Measurements from ENCODE around the gene ARMS2. TPM values are rescaled to one million over a fixed set of nuclear protein-coding genes. Genes with fewer than 3 reads are reported as not detected.

Gene ARMS2
- total and polyA plus RNA-seq, 2 of the 13 experiments (the other 11 are each of a cell fraction or from before 2014, with no cell fraction given): not detected

DNA sequence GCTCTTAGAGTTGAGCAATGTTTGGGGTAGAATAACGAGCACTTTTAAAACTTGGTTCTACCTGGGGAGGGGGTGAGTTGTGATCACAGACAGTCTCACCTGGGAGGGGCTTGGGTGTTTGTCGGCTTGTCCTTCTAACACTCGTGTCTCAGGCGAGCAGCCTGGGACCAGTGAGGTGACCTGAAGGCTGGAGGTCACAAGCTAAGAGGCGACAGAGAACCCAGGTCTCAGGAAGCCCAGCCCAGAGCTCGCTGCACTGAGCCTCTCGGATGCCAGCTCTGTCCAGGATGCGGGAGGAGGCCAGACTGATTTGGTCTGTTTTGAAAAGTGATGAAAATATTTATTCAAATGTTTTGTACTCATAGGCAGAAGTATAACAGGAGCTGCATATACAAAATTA is 18.7 kb downstream of the ARMS2 start:
- H2AFZ ChIP-seq (ENCODE audit: low read length): no peak overlapping the region
- no peaks in the 10 kb centered on the region for H3K36me3 ChIP-seq (replicated peaks in 1 of 2; ENCODE audit: control insufficient read depth in 1 of 2, insufficient read depth in 2 of 2, low read length in 2 of 2)
- BruUV-seq (replicated peaks): no TSS peak
- H3K9ac ChIP-seq (ENCODE audit: insufficient read depth, low read depth, low read length): no peak overlapping the region
- DNase-seq (ENCODE audit: low spot score) (no peak), FAIRE-seq (no peak), ATAC-seq (no peak)
- H3K79me2 ChIP-seq (ENCODE audit: insufficient read depth, low read length): no peaks in the 10 kb centered on the region
- no peak overlapping the region for H3K4me3 ChIP-seq (replicated peaks in 1 of 3; ENCODE audit: insufficient read depth in 1 of 3, low read depth in 2 of 3, low read length in 3 of 3)
- 9% methylated on average over 8 of the region's 8 CpGs for WGBS (ENCODE audit: low lambda C conversion rate)
- no peaks in the 10 kb centered on the region for H3K9me3 ChIP-seq (ENCODE audit: low read length)
- no peaks in the 10 kb centered on the region for H4K20me1 ChIP-seq (ENCODE audit: insufficient read depth, low read length)
- intact Hi-C loops (cut with micrococcal nuclease; ENCODE audit: unreplicated experiment) (no loop called here), in situ Hi-C loops (cut with HindIII; ENCODE audit: extremely low pct_ligation_motif_present, low pct_unique_long_range_greater_than_20kb) (no loop called here)
- POLR2A ChIA-PET: no interaction called here
- H3K27ac ChIP-seq (ENCODE audit: extremely low read length, insufficient read depth, low read length): no peak overlapping the region
- no peak overlapping the region for H3K4me2 ChIP-seq (ENCODE audit: low read depth, low read length)
- CTCF ChIA-PET (ENCODE audit: low intra/inter-chr PET ratio, low total read pairs): no interaction called here
- H3K4me1 ChIP-seq (ENCODE audit: insufficient read depth, low read length): 0 out of 2 replicates have a peak, but pooled peaks cover 8% of the 10 kb centered on the region
- TF ChIP-seq KLF9 (CRISPR knock-in tag; IDR thresholded peaks at IDR 0.05; ENCODE audit: low read depth): no peak
- TF ChIP-seq, protein P1, sequence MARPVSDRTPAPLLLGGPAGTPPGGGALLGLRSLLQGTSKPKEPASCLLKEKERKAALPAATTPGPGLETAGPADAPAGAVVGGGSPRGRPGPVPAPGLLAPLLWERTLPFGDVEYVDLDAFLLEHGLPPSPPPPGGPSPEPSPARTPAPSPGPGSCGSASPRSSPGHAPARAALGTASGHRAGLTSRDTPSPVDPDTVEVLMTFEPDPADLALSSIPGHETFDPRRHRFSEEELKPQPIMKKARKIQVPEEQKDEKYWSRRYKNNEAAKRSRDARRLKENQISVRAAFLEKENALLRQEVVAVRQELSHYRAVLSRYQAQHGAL (CRISPR knock-in tag; IDR thresholded peaks at IDR 0.05; ENCODE audit: not compliant biosample characterization): no peak
- TF ChIP-seq ZFP36L2 (CRISPR knock-in tag; IDR thresholded peaks at IDR 0.05): no peak
- TF ChIP-seq MTA3 (CRISPR knock-in tag; IDR thresholded peaks at IDR 0.05): no peak
- TF ChIP-seq, protein P2, sequence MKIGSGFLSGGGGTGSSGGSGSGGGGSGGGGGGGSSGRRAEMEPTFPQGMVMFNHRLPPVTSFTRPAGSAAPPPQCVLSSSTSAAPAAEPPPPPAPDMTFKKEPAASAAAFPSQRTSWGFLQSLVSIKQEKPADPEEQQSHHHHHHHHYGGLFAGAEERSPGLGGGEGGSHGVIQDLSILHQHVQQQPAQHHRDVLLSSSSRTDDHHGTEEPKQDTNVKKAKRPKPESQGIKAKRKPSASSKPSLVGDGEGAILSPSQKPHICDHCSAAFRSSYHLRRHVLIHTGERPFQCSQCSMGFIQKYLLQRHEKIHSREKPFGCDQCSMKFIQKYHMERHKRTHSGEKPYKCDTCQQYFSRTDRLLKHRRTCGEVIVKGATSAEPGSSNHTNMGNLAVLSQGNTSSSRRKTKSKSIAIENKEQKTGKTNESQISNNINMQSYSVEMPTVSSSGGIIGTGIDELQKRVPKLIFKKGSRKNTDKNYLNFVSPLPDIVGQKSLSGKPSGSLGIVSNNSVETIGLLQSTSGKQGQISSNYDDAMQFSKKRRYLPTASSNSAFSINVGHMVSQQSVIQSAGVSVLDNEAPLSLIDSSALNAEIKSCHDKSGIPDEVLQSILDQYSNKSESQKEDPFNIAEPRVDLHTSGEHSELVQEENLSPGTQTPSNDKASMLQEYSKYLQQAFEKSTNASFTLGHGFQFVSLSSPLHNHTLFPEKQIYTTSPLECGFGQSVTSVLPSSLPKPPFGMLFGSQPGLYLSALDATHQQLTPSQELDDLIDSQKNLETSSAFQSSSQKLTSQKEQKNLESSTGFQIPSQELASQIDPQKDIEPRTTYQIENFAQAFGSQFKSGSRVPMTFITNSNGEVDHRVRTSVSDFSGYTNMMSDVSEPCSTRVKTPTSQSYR (CRISPR knock-in tag; IDR thresholded peaks at IDR 0.05; ENCODE audit: borderline replicate concordance): no peak
- no peak for TF ChIP-seq RCOR2 (CRISPR knock-in tag; IDR thresholded peaks at IDR 0.05)
- no peak for TF ChIP-seq RFXAP (CRISPR knock-in tag; IDR thresholded peaks at IDR 0.05; ENCODE audit: borderline replicate concordance)
- TF ChIP-seq ARNTL (CRISPR knock-in tag; IDR thresholded peaks at IDR 0.05): no peak
- TF ChIP-seq, protein P3, sequence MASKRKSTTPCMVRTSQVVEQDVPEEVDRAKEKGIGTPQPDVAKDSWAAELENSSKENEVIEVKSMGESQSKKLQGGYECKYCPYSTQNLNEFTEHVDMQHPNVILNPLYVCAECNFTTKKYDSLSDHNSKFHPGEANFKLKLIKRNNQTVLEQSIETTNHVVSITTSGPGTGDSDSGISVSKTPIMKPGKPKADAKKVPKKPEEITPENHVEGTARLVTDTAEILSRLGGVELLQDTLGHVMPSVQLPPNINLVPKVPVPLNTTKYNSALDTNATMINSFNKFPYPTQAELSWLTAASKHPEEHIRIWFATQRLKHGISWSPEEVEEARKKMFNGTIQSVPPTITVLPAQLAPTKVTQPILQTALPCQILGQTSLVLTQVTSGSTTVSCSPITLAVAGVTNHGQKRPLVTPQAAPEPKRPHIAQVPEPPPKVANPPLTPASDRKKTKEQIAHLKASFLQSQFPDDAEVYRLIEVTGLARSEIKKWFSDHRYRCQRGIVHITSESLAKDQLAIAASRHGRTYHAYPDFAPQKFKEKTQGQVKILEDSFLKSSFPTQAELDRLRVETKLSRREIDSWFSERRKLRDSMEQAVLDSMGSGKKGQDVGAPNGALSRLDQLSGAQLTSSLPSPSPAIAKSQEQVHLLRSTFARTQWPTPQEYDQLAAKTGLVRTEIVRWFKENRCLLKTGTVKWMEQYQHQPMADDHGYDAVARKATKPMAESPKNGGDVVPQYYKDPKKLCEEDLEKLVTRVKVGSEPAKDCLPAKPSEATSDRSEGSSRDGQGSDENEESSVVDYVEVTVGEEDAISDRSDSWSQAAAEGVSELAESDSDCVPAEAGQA (IDR thresholded peaks at IDR 0.05; ENCODE audit: low read depth): no peak
- TF ChIP-seq, protein P3 (CRISPR knock-in tag; IDR thresholded peaks at IDR 0.05; ENCODE audit: borderline replicate concordance): no peak
- TF ChIP-seq NPAS2 (CRISPR knock-in tag; IDR thresholded peaks at IDR 0.05; ENCODE audit: borderline replicate concordance): no peak
- TF ChIP-seq, protein P4, sequence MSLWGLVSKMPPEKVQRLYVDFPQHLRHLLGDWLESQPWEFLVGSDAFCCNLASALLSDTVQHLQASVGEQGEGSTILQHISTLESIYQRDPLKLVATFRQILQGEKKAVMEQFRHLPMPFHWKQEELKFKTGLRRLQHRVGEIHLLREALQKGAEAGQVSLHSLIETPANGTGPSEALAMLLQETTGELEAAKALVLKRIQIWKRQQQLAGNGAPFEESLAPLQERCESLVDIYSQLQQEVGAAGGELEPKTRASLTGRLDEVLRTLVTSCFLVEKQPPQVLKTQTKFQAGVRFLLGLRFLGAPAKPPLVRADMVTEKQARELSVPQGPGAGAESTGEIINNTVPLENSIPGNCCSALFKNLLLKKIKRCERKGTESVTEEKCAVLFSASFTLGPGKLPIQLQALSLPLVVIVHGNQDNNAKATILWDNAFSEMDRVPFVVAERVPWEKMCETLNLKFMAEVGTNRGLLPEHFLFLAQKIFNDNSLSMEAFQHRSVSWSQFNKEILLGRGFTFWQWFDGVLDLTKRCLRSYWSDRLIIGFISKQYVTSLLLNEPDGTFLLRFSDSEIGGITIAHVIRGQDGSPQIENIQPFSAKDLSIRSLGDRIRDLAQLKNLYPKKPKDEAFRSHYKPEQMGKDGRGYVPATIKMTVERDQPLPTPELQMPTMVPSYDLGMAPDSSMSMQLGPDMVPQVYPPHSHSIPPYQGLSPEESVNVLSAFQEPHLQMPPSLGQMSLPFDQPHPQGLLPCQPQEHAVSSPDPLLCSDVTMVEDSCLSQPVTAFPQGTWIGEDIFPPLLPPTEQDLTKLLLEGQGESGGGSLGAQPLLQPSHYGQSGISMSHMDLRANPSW (CRISPR knock-in tag; IDR thresholded peaks at IDR 0.05; ENCODE audit: borderline replicate concordance): no peak
- no peak for TF ChIP-seq HES4 (CRISPR knock-in tag; IDR thresholded peaks at IDR 0.05; ENCODE audit: borderline replicate concordance)
- TF ChIP-seq DNMT3B (CRISPR knock-in tag; conservative IDR thresholded peaks at IDR 0.05): no peak
- H3K27me3 ChIP-seq (ENCODE audit: control insufficient read depth in 1 of 2, insufficient read depth in 2 of 2, low read length in 2 of 2): peaks cover 2 to 62% of the 10 kb centered on the region in 2 experiments; a peak in 4 of 5 replicates

Data from HepG2 (cell line).